ENCODE data around the gene FBXL17.

FBXL17 gene

GRCh38 chr5:107874795-107875194, 507.1 kb downstream of the FBXL17 start:
- Histone ChIP-seq H3K4me3 (ENCODE audit: low read depth, low read length) (no peak overlapping the region), H3K27ac (ENCODE audit: extremely low read depth, low read depth, low read length) (no peak overlapping the region), H3K4me1 (ENCODE audit: control insufficient read depth, insufficient read depth, low read length) (peaks cover 8% of the 10 kb centered on the region), H3K9me3 (ENCODE audit: control insufficient read depth, insufficient read depth, low read depth, low read length) (no peaks in the 10 kb centered on the region), H3K36me3 (ENCODE audit: control insufficient read depth in 2 of 2, insufficient read depth in 1 of 2, low read length in 2 of 2) (no peaks in the 10 kb centered on the region)
- ChIA-PET CTCF (interaction anchor here (0.6 kb wide), 1 partner anchor 1824 kb away, joined by 6 read pairs; no protein-coding TSS in a partner anchor), POLR2A (no interaction called here)
- no peak for TF ChIP-seq BCL11B (tag by site-specific recombination; IDR thresholded peaks at IDR 0.05; ENCODE audit: low read depth)
- 0 out of 2 replicates have a peak, but pooled peaks have one; percentile 30 for TF ChIP-seq PRDM4 (tag by site-specific recombination; IDR thresholded peaks at IDR 0.05)

GRCh38 chr5:107873877-107874276, 508.0 kb downstream of the FBXL17 start:
- no peak for TF ChIP-seq RBAK (tag by site-specific recombination; IDR thresholded peaks at IDR 0.05)
- no peak for TF ChIP-seq ZNF768 (tag by site-specific recombination; IDR thresholded peaks at IDR 0.05)
- no peak for TF ChIP-seq AEBP2 (tag by site-specific recombination; IDR thresholded peaks at IDR 0.05; ENCODE audit: borderline replicate concordance)
- TF ChIP-seq ZNF350 (tag by site-specific recombination; IDR thresholded peaks at IDR 0.05) = no peak
- no peak for TF ChIP-seq SP3 (tag by site-specific recombination; IDR thresholded peaks at IDR 0.05)
- no peak for TF ChIP-seq HOXA7 (CRISPR knock-in tag; IDR thresholded peaks at IDR 0.05; ENCODE audit: borderline replicate concordance)
- TF ChIP-seq YY1 (tag by site-specific recombination; IDR thresholded peaks at IDR 0.05) = no peak
- TF ChIP-seq ZNF140 (tag by site-specific recombination; IDR thresholded peaks at IDR 0.05) = no peak
- TF ChIP-seq ZNF529 (tag by site-specific recombination; IDR thresholded peaks at IDR 0.05; ENCODE audit: insufficient replicate concordance) = no peak
- TF ChIP-seq ZNF2 (tag by site-specific recombination; IDR thresholded peaks at IDR 0.05) = no peak
- no peak for TF ChIP-seq ZNF645 (tag by site-specific recombination; IDR thresholded peaks at IDR 0.05)
- no peak for TF ChIP-seq ZNF138 (tag by site-specific recombination; IDR thresholded peaks at IDR 0.05; ENCODE audit: borderline replicate concordance)
- no peak for TF ChIP-seq ZNF785 (tag by site-specific recombination; IDR thresholded peaks at IDR 0.05)
- TF ChIP-seq ZNF248 (tag by site-specific recombination; IDR thresholded peaks at IDR 0.05) = no peak
- no peak for TF ChIP-seq ZNF404 (tag by site-specific recombination; IDR thresholded peaks at IDR 0.05)
- TF ChIP-seq EGR2 (tag by site-specific recombination; IDR thresholded peaks at IDR 0.05; ENCODE audit: low read depth) = no peak
- no peak for TF ChIP-seq ZNF221 (tag by site-specific recombination; IDR thresholded peaks at IDR 0.05; ENCODE audit: borderline replicate concordance)
- no peak for TF ChIP-seq MEIS1 (CRISPR knock-in tag; IDR thresholded peaks at IDR 0.05; ENCODE audit: borderline replicate concordance)
- POLR2A ChIA-PET = no interaction called here

More at GRCh38 chr5:107873877-107874276, 508.0 kb downstream of the FBXL17 start:
- H3K9me3 ChIP-seq (ENCODE audit: control insufficient read depth, insufficient read depth, low read depth, low read length) = no peaks in the 10 kb centered on the region
- CTCF ChIA-PET = interaction anchor here (0.6 kb wide), 1 partner anchor 234 kb away, joined by 3 read pairs; no protein-coding TSS in a partner anchor
- H3K4me3 ChIP-seq (ENCODE audit: low read depth, low read length) = no peak overlapping the region
- no peaks in the 10 kb centered on the region for H3K36me3 ChIP-seq (ENCODE audit: control insufficient read depth in 2 of 2, insufficient read depth in 1 of 2, low read length in 2 of 2)
- no peak overlapping the region for H3K27ac ChIP-seq (ENCODE audit: extremely low read depth, low read depth, low read length)
- H3K4me1 ChIP-seq (ENCODE audit: control insufficient read depth, insufficient read depth, low read length) = peaks cover 8% of the 10 kb centered on the region
